NCI-H510A (cell line): ENCODE measurements around the gene GAL3ST1.
"Not testable (repeated sequence)": the region's sequence is repeated elsewhere in the genome, so short reads cannot be mapped to it uniquely, and the experiment has no call there.

Source experiments
- DNase-seq: peaks from one replicate; lab custom pipeline; 2025; lab: John Stamatoyannopoulos, UW

Gene GAL3ST1, protein sequence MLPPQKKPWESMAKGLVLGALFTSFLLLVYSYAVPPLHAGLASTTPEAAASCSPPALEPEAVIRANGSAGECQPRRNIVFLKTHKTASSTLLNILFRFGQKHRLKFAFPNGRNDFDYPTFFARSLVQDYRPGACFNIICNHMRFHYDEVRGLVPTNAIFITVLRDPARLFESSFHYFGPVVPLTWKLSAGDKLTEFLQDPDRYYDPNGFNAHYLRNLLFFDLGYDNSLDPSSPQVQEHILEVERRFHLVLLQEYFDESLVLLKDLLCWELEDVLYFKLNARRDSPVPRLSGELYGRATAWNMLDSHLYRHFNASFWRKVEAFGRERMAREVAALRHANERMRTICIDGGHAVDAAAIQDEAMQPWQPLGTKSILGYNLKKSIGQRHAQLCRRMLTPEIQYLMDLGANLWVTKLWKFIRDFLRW

GRCh38 chr22:30574095-30574981 lies at the start of gene GAL3ST1:
TSS of gene GAL3ST1 (minus strand) at chr22:30574665. CDS start at chr22:30557392, 17,273 bp downstream.
- no peak for DNase-seq

DNA sequence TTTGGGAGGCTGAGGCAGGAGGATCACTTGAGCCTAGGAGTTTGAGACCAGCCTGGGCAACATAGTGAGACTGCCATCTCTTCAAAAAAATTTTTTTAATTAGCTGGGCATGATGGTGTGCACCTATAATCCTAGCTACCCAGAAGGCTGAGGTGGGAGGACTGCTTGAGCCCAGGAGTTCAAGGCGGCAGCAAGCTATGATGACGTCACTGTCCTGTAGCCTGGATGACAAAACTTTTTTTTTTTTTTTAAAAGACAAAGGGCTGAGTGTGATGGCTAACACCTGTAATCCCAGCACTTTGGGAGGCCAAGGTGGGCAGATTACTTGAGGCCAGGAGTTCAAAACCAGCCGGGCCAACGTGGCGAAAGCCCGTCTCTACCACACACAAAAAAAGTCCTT lies 45.4 kb upstream of the GAL3ST1 start:
- not testable (repeated sequence) for DNase-seq

GRCh38 chr22:30617819-30618218 lies 43.4 kb upstream of the GAL3ST1 start:
- no peak for DNase-seq

DNA sequence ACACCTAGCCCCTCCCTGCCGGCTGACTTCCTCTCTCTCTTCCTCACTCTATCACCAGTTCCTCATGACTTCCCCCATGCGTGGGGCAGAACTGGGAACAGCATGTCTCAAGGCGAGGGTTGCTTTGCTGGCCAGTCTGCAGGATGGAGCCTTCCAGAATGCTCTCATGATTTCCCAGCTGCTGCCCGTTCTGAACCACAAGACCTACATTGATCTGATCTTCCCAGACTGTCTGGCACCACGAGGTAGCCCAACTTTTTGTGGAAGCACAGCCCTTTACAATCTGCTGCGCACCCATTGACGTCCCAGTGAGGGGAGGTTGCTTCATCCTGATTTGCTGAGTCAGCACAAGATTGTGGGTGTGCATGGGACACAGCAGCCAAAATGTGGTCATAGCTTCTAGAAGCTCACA lies 41.1 kb upstream of the GAL3ST1 start:
- DNase-seq, result no peak

- DNase-seq, result no peak
These were observed 40.4 kb upstream of the GAL3ST1 start for GRCh38 chr22:30614879-30615278.

DNA sequence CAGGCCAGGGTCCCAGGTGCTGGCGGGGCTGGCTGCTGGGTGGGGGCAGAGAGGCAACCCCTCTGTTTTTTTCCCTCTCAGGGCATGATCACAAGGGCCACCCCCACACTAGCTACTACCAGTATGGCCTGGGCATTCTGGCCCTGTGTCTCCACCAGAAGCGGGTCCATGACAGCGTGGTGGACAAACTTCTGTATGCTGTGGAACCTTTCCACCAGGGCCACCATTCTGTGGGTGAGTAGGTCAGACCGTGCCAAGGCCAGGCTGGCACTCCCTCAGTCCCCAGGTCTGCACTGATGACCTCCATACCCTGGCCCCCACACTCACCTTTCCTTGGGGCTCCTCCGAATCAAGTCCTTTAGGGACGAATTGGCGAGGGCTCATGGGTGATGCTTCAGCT lies 39.8 kb upstream of the GAL3ST1 start:
- DNase-seq, result no peak

GRCh38 chr22:30612789-30613188 lies 38.3 kb upstream of the GAL3ST1 start:
- no peak for DNase-seq

DNA sequence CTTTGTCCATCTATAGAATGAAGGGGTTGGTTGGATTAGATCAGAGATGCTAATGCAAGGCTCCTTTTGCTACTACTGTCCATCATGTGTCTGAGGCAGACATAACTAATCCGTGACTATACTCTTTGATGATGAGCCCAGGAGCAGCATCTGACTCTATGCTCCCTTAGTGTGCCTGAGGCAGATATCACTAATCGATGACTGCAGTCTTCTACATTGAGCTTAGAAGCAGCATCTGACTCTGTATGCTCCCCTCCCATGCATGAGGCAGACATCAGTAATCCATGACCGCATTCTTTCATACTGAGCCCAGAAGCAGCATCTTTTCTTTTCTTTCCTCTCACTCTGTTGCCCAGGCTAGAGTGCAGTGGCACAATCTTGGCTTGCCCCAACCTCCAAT lies 36.7 kb upstream of the GAL3ST1 start:
- DNase-seq, result no peak

GRCh38 chr22:30610299-30610698 lies 35.8 kb upstream of the GAL3ST1 start:
- DNase-seq, result no peak

DNA sequence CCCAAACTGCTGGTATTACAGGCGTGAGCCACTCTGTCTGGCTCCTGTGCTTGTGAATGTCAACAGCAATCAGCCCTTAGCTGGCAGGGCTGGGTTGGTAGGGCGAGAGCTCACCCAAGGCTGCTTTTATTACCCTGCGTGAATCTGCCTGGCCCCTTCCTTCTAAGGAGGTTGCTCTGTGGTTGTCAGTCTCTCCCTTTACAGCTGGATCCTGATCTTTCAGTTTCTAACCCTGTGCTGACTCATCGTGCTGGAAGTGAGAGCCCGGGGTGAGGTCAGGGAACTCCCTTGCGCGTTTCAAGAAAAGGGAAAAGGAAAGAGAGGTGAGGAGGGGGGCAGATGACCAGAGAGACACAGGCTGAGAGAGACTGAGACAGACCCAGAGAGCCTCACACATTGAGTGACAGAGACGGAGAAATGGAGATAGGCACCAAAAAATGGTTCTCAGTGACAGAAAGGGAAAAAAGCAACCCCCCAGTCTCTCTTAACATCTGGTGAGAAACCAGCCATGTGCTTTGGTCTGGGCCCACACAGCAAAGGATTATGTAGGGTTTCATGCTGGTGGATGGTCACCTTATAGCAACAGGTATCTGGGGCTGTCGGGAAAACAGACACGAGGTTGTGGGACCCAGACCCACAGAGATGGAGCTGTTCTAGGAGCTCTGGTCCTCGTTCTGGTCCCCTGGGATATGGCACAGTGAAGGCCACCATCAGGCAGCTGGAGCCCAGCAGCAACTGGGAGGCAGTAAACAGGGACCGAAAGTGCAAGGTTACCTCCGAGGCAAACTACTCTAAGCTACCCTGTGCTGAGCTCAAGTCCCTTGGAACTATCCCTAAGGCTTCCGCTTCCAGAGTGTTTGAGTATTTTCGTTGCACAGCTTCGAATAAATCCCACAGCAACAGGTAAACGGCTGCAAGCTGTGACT lies 35.1 kb upstream of the GAL3ST1 start:
- DNase-seq, result no peak

DNA sequence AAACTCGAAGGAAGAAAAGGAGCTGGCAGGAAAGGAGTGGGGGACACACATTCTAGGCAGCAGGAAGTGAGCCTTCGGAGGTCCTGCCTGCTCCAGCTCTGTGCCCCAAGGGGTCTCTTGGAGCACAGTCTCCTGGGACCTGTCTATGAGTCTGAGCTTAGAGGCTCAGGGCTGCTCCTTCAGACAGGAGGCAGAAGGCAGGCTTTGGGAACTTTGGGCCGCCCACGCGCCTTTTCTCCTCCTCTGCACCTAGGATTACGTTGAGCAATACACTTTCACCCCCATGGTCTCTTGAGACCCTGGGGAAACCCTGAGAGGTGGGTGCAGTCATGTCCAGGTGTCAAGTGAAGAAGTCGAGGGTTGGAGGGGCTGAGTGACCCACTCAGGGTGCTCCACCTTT lies 33.5 kb upstream of the GAL3ST1 start:
- DNase-seq, result no peak

- DNase-seq, result no peak
These were observed 33.0 kb upstream of the GAL3ST1 start for GRCh38 chr22:30607300-30607930.

GRCh38 chr22:30606455-30607299 lies 32.2 kb upstream of the GAL3ST1 start, which contains the start of gene TCN2:
TSS of gene TCN2 (plus strand) at chr22:30607174. CDS start at chr22:30607332, 158 bp downstream.
- peak; percentile 57 for DNase-seq

DNA sequence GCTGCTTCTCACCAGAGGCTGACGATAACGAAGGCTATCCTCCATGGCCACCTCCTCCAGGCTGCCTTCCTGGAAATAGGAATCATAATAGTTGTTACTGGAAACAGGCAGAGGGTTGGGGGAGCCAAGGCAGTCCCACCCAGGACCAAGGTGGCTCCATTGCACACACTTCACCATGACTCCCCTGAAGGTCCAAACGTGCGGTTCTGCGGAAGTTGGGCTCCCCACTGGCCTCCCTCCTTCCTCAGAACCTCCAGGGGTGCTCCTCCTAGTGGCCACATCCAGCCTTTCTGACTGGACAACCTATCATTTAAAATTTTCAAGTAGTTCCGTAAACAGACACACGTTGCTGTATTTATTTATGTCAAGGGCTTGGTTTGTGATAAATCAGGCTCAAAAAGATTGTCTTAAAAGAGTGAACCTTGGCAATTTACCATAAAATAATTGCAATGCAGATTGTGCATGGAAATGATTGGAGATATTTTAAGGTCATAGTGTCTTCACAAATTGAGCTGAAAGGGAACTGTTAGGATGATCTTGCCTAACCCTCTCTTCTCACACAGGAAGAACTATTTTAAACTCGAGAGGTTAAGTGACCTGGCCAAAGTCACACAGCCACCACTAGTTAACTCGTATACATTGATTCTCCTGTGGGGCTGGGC lies 31.1 kb upstream of the GAL3ST1 start:
- DNase-seq, result peak; percentile 12

GRCh38 chr22:30604723-30605122 lies 30.3 kb upstream of the GAL3ST1 start:
- no peak for DNase-seq

GRCh38 chr22:30603801-30604200 lies 29.3 kb upstream of the GAL3ST1 start:
- DNase-seq, result no peak

GRCh38 chr22:30602049-30602448 lies 27.6 kb upstream of the GAL3ST1 start:
- no peak for DNase-seq

GRCh38 chr22:30601464-30601863 lies 27.0 kb upstream of the GAL3ST1 start:
- no peak for DNase-seq

DNA sequence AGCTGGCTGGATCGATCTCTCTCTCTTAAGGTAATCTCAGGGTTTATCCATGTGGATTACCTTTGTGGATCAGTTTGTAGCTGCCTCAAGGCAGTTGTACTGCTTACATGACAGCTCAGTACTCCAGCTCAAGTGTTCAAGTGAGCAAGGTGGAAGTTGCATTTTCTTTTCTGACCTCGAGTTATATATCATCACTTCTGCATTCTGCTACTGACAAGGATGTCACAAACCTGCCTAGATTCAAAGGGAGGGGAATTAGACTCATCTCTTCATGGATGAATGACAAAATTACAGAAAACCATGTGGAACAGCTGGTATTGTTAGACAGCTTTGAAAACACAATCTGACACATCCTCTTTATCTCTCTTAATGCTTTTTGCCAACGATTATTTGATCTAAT lies 26.5 kb upstream of the GAL3ST1 start:
- no peak for DNase-seq

DNA sequence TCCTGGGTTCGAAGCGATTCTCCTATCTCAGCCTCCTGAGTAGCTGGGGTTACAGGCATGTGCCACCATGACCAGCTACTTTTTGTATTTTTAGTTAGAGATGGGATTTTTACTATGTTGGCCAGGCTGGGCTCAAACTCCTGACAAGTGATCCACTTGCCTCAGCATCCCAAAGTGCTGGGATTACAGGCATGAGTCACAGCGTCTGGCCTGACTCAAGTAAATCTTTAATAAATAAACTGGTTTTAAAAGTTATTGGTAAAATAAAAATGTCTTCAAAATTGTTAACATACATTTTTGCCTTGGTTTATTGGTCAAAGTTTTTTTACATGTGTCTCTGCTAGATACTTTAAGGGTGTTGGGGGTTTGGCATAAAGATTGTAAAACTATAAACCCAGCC lies 24.5 kb upstream of the GAL3ST1 start:
- no peak for DNase-seq
